HepG2 (cell line): ENCODE data around the gene DCLRE1C. TPM values are rescaled to one million over a fixed set of nuclear protein-coding genes. Genes with fewer than 3 reads are reported as not detected.
A peak's percentile ranks its signal among the peaks of the same experiment; 100 is the strongest.

Experiments
- FOXJ3 ChIP-seq: sonication (generic); formaldehyde crosslinking; IDR thresholded peaks from 2 replicates; pipeline ENCODE4 v1.4.0; 2020; ENCODE audit warnings: missing genetic modification reagents, mild to moderate bottlenecking, borderline replicate concordance
- IKZF4 ChIP-seq: sonication (generic); formaldehyde crosslinking; IDR thresholded peaks from 2 replicates; pipeline ENCODE4 v1.5.1; 2020; ENCODE audit warnings: borderline replicate concordance, mild to moderate bottlenecking, low read depth, missing genetic modification reagents; ENCODE audit errors: not compliant biosample characterization
- IRF2 ChIP-seq: IDR thresholded peaks from 2 replicates; pipeline ENCODE4 v1.6.1; 2018; ENCODE audit warnings: missing genetic modification reagents, missing compliant biosample characterization
- KLF11 ChIP-seq: IDR thresholded peaks from 2 replicates; pipeline ENCODE4 v1.6.1; 2016; ENCODE audit warnings: missing compliant biosample characterization
- MATR3 ChIP-seq: sonication (generic); formaldehyde crosslinking; IDR thresholded peaks from 2 replicates; pipeline ENCODE4 v1.4.0; 2020; ENCODE audit warnings: missing genetic modification reagents
- PHF21A ChIP-seq: sonication (generic); formaldehyde crosslinking; IDR thresholded peaks from 2 replicates; pipeline ENCODE4 v1.5.0; 2020; ENCODE audit warnings: mild to moderate bottlenecking, missing genetic modification reagents
- PRMT3 ChIP-seq: sonication (generic); formaldehyde crosslinking; IDR thresholded peaks from 2 replicates; pipeline ENCODE4 v1.8.1; 2022; ENCODE audit warnings: low read depth, mild to moderate bottlenecking, moderate library complexity, missing genetic modification reagents, borderline replicate concordance
- RELA ChIP-seq: sonication (generic); formaldehyde crosslinking; IDR thresholded peaks from 2 replicates; pipeline ENCODE4 v1.4.0; 2020; ENCODE audit warnings: missing genetic modification reagents
- SOX6 ChIP-seq, 2 experiments: fragments of 450-650 bp in 1 of 2; sonication (generic) in 1 of 2; formaldehyde crosslinking in 1 of 2; IDR thresholded peaks; 2 replicates each; pipeline versions ENCODE4 v1.4.0 to v1.6.1; 2017 to 2020; ENCODE audit warnings: antibody characterized with exemption in 1 of 2, mild to moderate bottlenecking in 1 of 2, missing genetic modification reagents in 1 of 2
- TSC22D2 ChIP-seq: sonication (generic); formaldehyde crosslinking; IDR thresholded peaks from 2 replicates; pipeline ENCODE4 v1.5.1; 2020; ENCODE audit warnings: missing genetic modification reagents, mild to moderate bottlenecking, borderline replicate concordance
- ZBTB3 ChIP-seq: sonication (generic); formaldehyde crosslinking; IDR thresholded peaks from 2 replicates; pipeline ENCODE4 v1.4.0; 2020; ENCODE audit warnings: low read depth, mild to moderate bottlenecking, moderate library complexity, missing genetic modification reagents, borderline replicate concordance
- ZBTB37 ChIP-seq: sonication (generic); formaldehyde crosslinking; IDR thresholded peaks from 2 replicates; pipeline ENCODE4 v1.4.0; 2020; ENCODE audit warnings: mild to moderate bottlenecking, missing genetic modification reagents
- ZFP36L1 ChIP-seq: sonication (generic); formaldehyde crosslinking; IDR thresholded peaks from 2 replicates; pipeline ENCODE4 v1.8.0; 2022; ENCODE audit warnings: mild to moderate bottlenecking, missing genetic modification reagents, moderate library complexity
- ZKSCAN5 ChIP-seq: sonication (generic); formaldehyde crosslinking; IDR thresholded peaks from 2 replicates; pipeline ENCODE4 v1.5.1; 2020; ENCODE audit warnings: mild to moderate bottlenecking, missing genetic modification reagents
- ZMYM3 ChIP-seq: sonication (generic); formaldehyde crosslinking; IDR thresholded peaks from 2 replicates; pipeline ENCODE4 v1.5.1; 2020; ENCODE audit warnings: mild to moderate bottlenecking, missing genetic modification reagents
- ZMYM4 ChIP-seq: sonication (generic); formaldehyde crosslinking; IDR thresholded peaks from 2 replicates; pipeline ENCODE4 v1.8.1; 2023; ENCODE audit warnings: mild to moderate bottlenecking, missing genetic modification reagents
- ZNF264 ChIP-seq: sonication (generic); formaldehyde crosslinking; IDR thresholded peaks from 2 replicates; pipeline ENCODE4 v1.4.0; 2020; ENCODE audit warnings: missing genetic modification reagents
- ZNF33A ChIP-seq: sonication (generic); formaldehyde crosslinking; IDR thresholded peaks from 2 replicates; pipeline ENCODE4 v1.5.1; 2020; ENCODE audit warnings: missing genetic modification reagents, mild to moderate bottlenecking, moderate library complexity, borderline replicate concordance
- ZNF574 ChIP-seq: sonication (generic); formaldehyde crosslinking; IDR thresholded peaks from 2 replicates; pipeline ENCODE4 v1.4.0; 2020; ENCODE audit warnings: missing genetic modification reagents
- ZNF747 ChIP-seq: sonication (generic); formaldehyde crosslinking; IDR thresholded peaks from 2 replicates; pipeline ENCODE4 v1.8.1; 2023; ENCODE audit warnings: missing genetic modification reagents, mild to moderate bottlenecking, borderline replicate concordance
- ZNF773 ChIP-seq: sonication (generic); formaldehyde crosslinking; IDR thresholded peaks from 2 replicates; pipeline ENCODE4 v1.4.0; 2020; ENCODE audit warnings: missing genetic modification reagents, borderline replicate concordance
- ZNF784 ChIP-seq: sonication (generic); formaldehyde crosslinking; IDR thresholded peaks from 2 replicates; pipeline ENCODE4 v1.5.1; 2020; ENCODE audit warnings: missing genetic modification reagents, mild to moderate bottlenecking, borderline replicate concordance
- polyA plus RNA-seq, 8 experiments: library from polyadenylated mRNA; depleted of rRNA in 3 of 8; stranded (reverse) in 7 of 8; unstranded in 1 of 8; fragments of >200 nt; fragmentation: Illumina TruSeq in 4 of 8; extraction: Trizol in 4 of 8; gene quantifications; 2 replicates each; pipeline versions ENCODE4 v1.2.1 to v1.2.3, GENCODE V29; 2011 to 2016; ENCODE audit warnings: low read depth in 4 of 8, missing spikeins in 1 of 8, mixed read lengths in 1 of 8; ENCODE audit not compliant: insufficient read depth in 1 of 8
- total RNA-seq, 5 experiments: library from RNA; depleted of rRNA; stranded (reverse); fragments of >200 nt; fragmentation: Illumina TruSeq; extraction: Trizol; gene quantifications; 2 replicates each; pipeline ENCODE4 v1.2.3, GENCODE V29; 2016; ENCODE audit warnings: low read depth in 1 of 5
- TF ChIP-seq, protein P1 (sequence below): IDR thresholded peaks from 2 replicates; pipeline ENCODE4 v1.6.1; 2016; ENCODE audit warnings: low read depth, control low read depth

Gene DCLRE1C
- total and polyA plus RNA-seq, 2 of the 13 experiments (the other 11 are each of a cell fraction or from before 2014, with no cell fraction given) = 3.0 to 10.3 TPM

- TF ChIP-seq ZNF574 (CRISPR knock-in tag) (peak; percentile 87), ZBTB3 (CRISPR knock-in tag) (0 out of 2 replicates have a peak, but pooled peaks have one; percentile 21), IRF2 (peak; percentile 93), RELA (CRISPR knock-in tag) (no peak), PHF21A (CRISPR knock-in tag) (peak; percentile 95), ZBTB37 (no peak), ZMYM4 (CRISPR knock-in tag) (peak; percentile 88), SOX6 (IDR thresholded peaks at IDR 0.05) (no peak), SOX6 (CRISPR knock-in tag; IDR thresholded peaks at IDR 0.05) (peak; percentile 72), TSC22D2 (CRISPR knock-in tag) (peak; percentile 89), MATR3 (no peak), ZNF773 (no peak), ZMYM3 (CRISPR knock-in tag) (peak; percentile 57; the same call in 1 of the 2 replicates), KLF11 (CRISPR knock-in tag) (no peak; the same call in 1 of the 2 replicates), ZKSCAN5 (CRISPR knock-in tag) (no peak), ZNF784 (peak; percentile 89; the same call in 1 of the 2 replicates), PRMT3 (CRISPR knock-in tag) (peak; percentile 97), ZNF264 (CRISPR knock-in tag) (0 out of 2 replicates have a peak, but pooled peaks have one; percentile 29), ZFP36L1 (CRISPR knock-in tag) (peak; percentile 99), ZNF747 (peak; percentile 90; the same call in 1 of the 2 replicates), IKZF4 (CRISPR knock-in tag) (peak; percentile 77), FOXJ3 (CRISPR knock-in tag) (no peak), ZNF33A (CRISPR knock-in tag) (0 out of 2 replicates have a peak, but pooled peaks have one; percentile 21)
- TF ChIP-seq, protein P1, sequence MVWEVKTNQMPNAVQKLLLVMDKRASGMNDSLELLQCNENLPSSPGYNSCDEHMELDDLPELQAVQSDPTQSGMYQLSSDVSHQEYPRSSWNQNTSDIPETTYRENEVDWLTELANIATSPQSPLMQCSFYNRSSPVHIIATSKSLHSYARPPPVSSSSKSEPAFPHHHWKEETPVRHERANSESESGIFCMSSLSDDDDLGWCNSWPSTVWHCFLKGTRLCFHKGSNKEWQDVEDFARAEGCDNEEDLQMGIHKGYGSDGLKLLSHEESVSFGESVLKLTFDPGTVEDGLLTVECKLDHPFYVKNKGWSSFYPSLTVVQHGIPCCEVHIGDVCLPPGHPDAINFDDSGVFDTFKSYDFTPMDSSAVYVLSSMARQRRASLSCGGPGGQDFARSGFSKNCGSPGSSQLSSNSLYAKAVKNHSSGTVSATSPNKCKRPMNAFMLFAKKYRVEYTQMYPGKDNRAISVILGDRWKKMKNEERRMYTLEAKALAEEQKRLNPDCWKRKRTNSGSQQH = peak; percentile 75
Measured at GRCh38 chr10:14954001-14954770, at the start of gene DCLRE1C (continued).
